ENCODE results near the gene TMEM131L. TPM values are rescaled to one million over a fixed set of nuclear protein-coding genes. Genes with fewer than 3 reads are reported as not detected.

The TMEM131L gene
- total and polyA plus RNA-seq, 2 donors (not counting 3 experiments of a cell fraction or from before 2014, with no cell fraction given) = 7.7 to 21.2 TPM

DNA sequence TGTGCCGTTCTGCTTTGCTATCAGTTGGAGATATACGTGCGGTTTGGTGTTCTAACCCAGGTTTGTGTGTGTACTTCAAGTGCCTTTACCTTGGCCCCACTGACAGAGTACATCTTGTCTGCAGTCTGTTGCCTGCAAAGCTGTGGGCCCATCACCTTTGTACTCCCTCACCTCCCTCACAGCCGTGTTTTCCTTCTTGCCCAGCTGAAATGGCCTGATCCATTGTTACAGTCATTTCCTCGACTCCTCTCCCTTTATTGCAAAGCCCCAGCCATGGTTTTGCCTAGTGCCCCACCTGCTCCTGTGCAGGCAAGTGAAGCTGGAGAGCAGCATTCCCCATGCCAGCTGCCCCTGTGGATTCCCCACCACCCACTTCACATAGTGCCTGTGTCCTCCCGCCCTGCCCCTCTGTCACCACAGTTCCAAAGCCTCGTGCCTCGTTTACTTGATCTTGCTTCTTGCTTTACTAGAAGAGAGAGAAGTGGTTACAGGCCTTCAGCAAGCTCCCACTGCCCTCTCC is 162.7 kb downstream of the TMEM131L start:
- no peaks in the 10 kb centered on the region for H3K9me3 ChIP-seq (replicated peaks; ENCODE audit: control insufficient read depth, insufficient read depth, low read length)

DNA sequence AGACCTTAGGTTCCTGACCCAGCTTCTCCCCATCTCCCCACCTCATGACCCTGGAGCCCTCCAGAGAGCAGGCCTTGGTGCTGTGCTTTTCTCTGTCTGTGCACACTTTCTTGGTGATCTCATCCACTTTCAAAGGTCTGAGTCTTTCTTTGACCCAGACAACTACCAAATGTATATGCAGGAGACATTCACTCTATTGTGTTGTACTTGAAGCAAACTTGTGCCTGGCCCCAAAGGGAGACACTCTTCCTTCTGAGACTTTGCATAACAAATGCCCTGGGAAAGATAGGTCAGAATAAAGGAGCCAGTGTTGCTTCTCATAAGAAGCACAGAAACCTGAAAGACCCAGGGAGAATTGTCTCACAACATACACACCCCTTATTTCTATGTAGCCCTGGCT is 163.6 kb downstream of the TMEM131L start:
- H3K4me2 ChIP-seq (ENCODE audit: insufficient read depth, low read length) = no peak overlapping the region
- POLR2A ChIA-PET = no interaction called here
- H4K20me1 ChIP-seq (replicated peaks; ENCODE audit: control insufficient read depth, extremely low read depth, insufficient read depth, low read length) = no peaks in the 10 kb centered on the region
- no peak overlapping the region for H3K27ac ChIP-seq (ENCODE audit: insufficient read depth, low read depth, low read length)
- CTCF ChIA-PET = no interaction called here
- H3K9me1 ChIP-seq (replicated peaks; ENCODE audit: control insufficient read depth, extremely low read depth, insufficient read depth, low read length) = no peaks in the 10 kb centered on the region
- H3K9ac ChIP-seq (replicated peaks; ENCODE audit: extremely low read depth, insufficient read depth, low read length) = no peak overlapping the region
- no peaks in the 10 kb centered on the region for H3K27me3 ChIP-seq (ENCODE audit: control insufficient read depth in 2 of 2, insufficient read depth in 2 of 2, low read length in 2 of 2)
- no peak for TF ChIP-seq JUN (IDR thresholded peaks at IDR 0.05; ENCODE audit: borderline replicate concordance, insufficient read depth, insufficient read length, low read depth)
- no peak for TF ChIP-seq FOS (IDR thresholded peaks at IDR 0.05; ENCODE audit: borderline replicate concordance, insufficient read depth, low read length)
- no peak for TF ChIP-seq POLR2AphosphoS5 (IDR thresholded peaks at IDR 0.05; ENCODE audit: insufficient read depth, low read depth, low read length)
- TF ChIP-seq POLR2A (IDR thresholded peaks at IDR 0.05; ENCODE audit: low read depth, low read length) = no peak
- no peak for TF ChIP-seq GATA2 (IDR thresholded peaks at IDR 0.05; ENCODE audit: insufficient read depth, insufficient read length, low read depth, low read length)
- TF ChIP-seq, protein P1, sequence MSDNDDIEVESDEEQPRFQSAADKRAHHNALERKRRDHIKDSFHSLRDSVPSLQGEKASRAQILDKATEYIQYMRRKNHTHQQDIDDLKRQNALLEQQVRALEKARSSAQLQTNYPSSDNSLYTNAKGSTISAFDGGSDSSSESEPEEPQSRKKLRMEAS (IDR thresholded peaks at IDR 0.05; ENCODE audit: insufficient read depth, insufficient read length) = no peak
- TF ChIP-seq, protein P2, sequence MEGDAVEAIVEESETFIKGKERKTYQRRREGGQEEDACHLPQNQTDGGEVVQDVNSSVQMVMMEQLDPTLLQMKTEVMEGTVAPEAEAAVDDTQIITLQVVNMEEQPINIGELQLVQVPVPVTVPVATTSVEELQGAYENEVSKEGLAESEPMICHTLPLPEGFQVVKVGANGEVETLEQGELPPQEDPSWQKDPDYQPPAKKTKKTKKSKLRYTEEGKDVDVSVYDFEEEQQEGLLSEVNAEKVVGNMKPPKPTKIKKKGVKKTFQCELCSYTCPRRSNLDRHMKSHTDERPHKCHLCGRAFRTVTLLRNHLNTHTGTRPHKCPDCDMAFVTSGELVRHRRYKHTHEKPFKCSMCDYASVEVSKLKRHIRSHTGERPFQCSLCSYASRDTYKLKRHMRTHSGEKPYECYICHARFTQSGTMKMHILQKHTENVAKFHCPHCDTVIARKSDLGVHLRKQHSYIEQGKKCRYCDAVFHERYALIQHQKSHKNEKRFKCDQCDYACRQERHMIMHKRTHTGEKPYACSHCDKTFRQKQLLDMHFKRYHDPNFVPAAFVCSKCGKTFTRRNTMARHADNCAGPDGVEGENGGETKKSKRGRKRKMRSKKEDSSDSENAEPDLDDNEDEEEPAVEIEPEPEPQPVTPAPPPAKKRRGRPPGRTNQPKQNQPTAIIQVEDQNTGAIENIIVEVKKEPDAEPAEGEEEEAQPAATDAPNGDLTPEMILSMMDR (IDR thresholded peaks at IDR 0.05; ENCODE audit: extremely low read depth in 1 of 2, insufficient read depth in 1 of 2, low read depth in 1 of 2, low read length in 2 of 2) = no peak
- no peak for TF ChIP-seq MYC (IDR thresholded peaks at IDR 0.05; ENCODE audit: low read depth, low read length)
- TF ChIP-seq EZH2 (IDR thresholded peaks at IDR 0.05; ENCODE audit: borderline replicate concordance, low read depth, low read length, severe bottlenecking) = no peak
- BruUV-seq (replicated peaks) = no TSS peak
- H3K36me3 ChIP-seq (ENCODE audit: control insufficient read depth in 2 of 2, extremely low read depth in 1 of 2, insufficient read depth in 2 of 2, low read length in 2 of 2) = peaks cover 6 to 24% of the 10 kb centered on the region in 2 experiments
- no peaks in the 10 kb centered on the region for H3K4me1 ChIP-seq (ENCODE audit: control insufficient read depth, extremely low read depth, insufficient read depth, low read length)
- no peak overlapping the region for H2AFZ ChIP-seq (ENCODE audit: low read depth, low read length)
- no peaks in the 10 kb centered on the region for H3K9me3 ChIP-seq (replicated peaks; ENCODE audit: control insufficient read depth, insufficient read depth, low read length)
- H3K4me3 ChIP-seq (replicated peaks in 1 of 3; ENCODE audit: insufficient read depth in 1 of 3, low read depth in 1 of 3, low read length in 3 of 3) = no peak overlapping the region
- intact Hi-C loops (cut with micrococcal nuclease) = loop anchor here (5.0 kb wide), 1 partner anchor 197 kb away; no protein-coding TSS in a partner anchor
- DNase-seq (ENCODE audit: low read depth, low spot score) (no peak), FAIRE-seq (no peak)
- dilution Hi-C loops (cut with MboI; ENCODE audit: extremely low pct_ligation_motif_present, low sequenced_read_pairs) = no loop called here
- no peaks in the 10 kb centered on the region for H3K79me2 ChIP-seq (ENCODE audit: control insufficient read depth, insufficient read depth, low read length)

More for the DNA sequence above, 162.7 kb downstream of the TMEM131L start:
- Histone ChIP-seq H3K4me3 (replicated peaks in 1 of 3; ENCODE audit: insufficient read depth in 1 of 3, low read depth in 1 of 3, low read length in 3 of 3) (no peak overlapping the region), H3K4me1 (ENCODE audit: control insufficient read depth, extremely low read depth, insufficient read depth, low read length) (peaks cover under 1% of the 10 kb centered on the region), H3K79me2 (ENCODE audit: control insufficient read depth, insufficient read depth, low read length) (no peaks in the 10 kb centered on the region), H2AFZ (ENCODE audit: low read depth, low read length) (no peak overlapping the region), H3K36me3 (ENCODE audit: control insufficient read depth in 2 of 2, extremely low read depth in 1 of 2, insufficient read depth in 2 of 2, low read length in 2 of 2) (peaks cover 6 to 23% of the 10 kb centered on the region in 2 experiments), H3K9me1 (replicated peaks; ENCODE audit: control insufficient read depth, extremely low read depth, insufficient read depth, low read length) (no peaks in the 10 kb centered on the region), H3K9ac (replicated peaks; ENCODE audit: extremely low read depth, insufficient read depth, low read length) (no peak overlapping the region), H3K27ac (ENCODE audit: insufficient read depth, low read depth, low read length) (no peak overlapping the region), H3K4me2 (ENCODE audit: insufficient read depth, low read length) (no peak overlapping the region), H3K27me3 (ENCODE audit: control insufficient read depth in 2 of 2, insufficient read depth in 2 of 2, low read length in 2 of 2) (no peaks in the 10 kb centered on the region), H4K20me1 (replicated peaks; ENCODE audit: control insufficient read depth, extremely low read depth, insufficient read depth, low read length) (no peaks in the 10 kb centered on the region)
- DNase-seq (ENCODE audit: low read depth, low spot score) = no peak
- no TSS peak for BruUV-seq (replicated peaks)
- dilution Hi-C loops (cut with MboI; ENCODE audit: extremely low pct_ligation_motif_present, low sequenced_read_pairs) (no loop called here), intact Hi-C loops (cut with micrococcal nuclease) (no loop called here)
- no peak for FAIRE-seq
- ChIA-PET CTCF (no interaction called here), POLR2A (no interaction called here)
- TF ChIP-seq FOS (IDR thresholded peaks at IDR 0.05; ENCODE audit: borderline replicate concordance, insufficient read depth, low read length) (no peak), POLR2A (IDR thresholded peaks at IDR 0.05; ENCODE audit: low read depth, low read length) (no peak), POLR2AphosphoS5 (IDR thresholded peaks at IDR 0.05; ENCODE audit: insufficient read depth, low read depth, low read length) (no peak), MYC (IDR thresholded peaks at IDR 0.05; ENCODE audit: low read depth, low read length) (no peak)

All from endothelial cell of umbilical vein (primary cell).